ENCODE measurements around the gene ITGA8.

DNA sequence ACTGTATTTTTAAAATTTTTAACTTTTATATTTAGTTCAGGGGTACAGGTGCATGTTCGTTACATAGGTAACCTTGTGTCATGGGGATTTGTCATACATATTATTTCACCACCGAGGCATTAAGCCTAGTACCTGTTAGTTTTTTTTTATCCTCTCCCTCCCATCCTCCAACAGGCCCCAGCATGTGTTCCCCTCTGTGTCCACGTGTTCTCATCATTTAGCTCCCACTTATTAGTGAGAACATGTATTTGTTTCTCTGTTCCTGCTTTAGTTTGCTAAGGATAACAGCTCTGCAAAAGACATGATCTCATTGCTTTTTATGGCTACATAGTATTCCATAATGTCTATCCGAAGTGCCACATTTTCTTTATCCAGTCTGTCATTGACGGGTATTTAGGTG, 22.4 kb upstream of the ITGA8 start:
- TF ChIP-seq CTCF (IDR thresholded peaks at IDR 0.05) (no peak), POLR2A (IDR thresholded peaks at IDR 0.05) (no peak)
